Stimulated activated CD4-positive, alpha-beta T cell treated with anti-CD3 and anti-CD28 coated beads, Interleukin-12 subunit alpha, Interleukin-12 subunit beta, amount 100 ng/mL, for 48 hours (primary cell): Measurements from ENCODE around the gene CD7.

Experiments
- DNase-seq, 3 donors: peaks; one replicate each; pipeline ENCODE4 v3.0.0-alpha.2; 2020; ENCODE audit warnings: low read depth in 2 of 3, low spot score in 1 of 3

Gene CD7

GRCh38 chr17:82315703-82316358, 1.6 kb downstream of the CD7 start:
- no peak for DNase-seq

- DNase-seq, result no peak
Measured at GRCh38 chr17:82314727-82315605, 2.4 kb downstream of the CD7 start.

- no peak for DNase-seq
Measured at GRCh38 chr17:82314012-82314726, 3.2 kb downstream of the CD7 start.

GRCh38 chr17:82313195-82314011, 4.0 kb downstream of the CD7 start:
- no peak for DNase-seq

GRCh38 chr17:82311971-82312370, 5.4 kb downstream of the CD7 start:
- DNase-seq, result no peak

GRCh38 chr17:82310877-82311276, 6.5 kb downstream of the CD7 start:
- no peak for DNase-seq

- no peak for DNase-seq
Measured at GRCh38 chr17:82309656-82310570, 7.5 kb downstream of the CD7 start.

GRCh38 chr17:82305727-82306300, 11.6 kb downstream of the CD7 start:
- DNase-seq, result no peak

- DNase-seq, result no peak
Measured at GRCh38 chr17:82304826-82305726, 12.3 kb downstream of the CD7 start.

GRCh38 chr17:82303944-82304808, 13.2 kb downstream of the CD7 start:
- DNase-seq, result no peak

- no peak for DNase-seq
Measured at GRCh38 chr17:82302991-82303943, 14.1 kb downstream of the CD7 start.

- DNase-seq, result no peak
Measured at GRCh38 chr17:82302568-82302963, 14.8 kb downstream of the CD7 start.

- DNase-seq, result peak in 1 of 3 donors; percentile 62
Measured at GRCh38 chr17:82301916-82302567, 15.4 kb downstream of the CD7 start.

GRCh38 chr17:82301300-82301915, 16.0 kb downstream of the CD7 start:
- DNase-seq, result no peak

GRCh38 chr17:82300707-82301270, 16.6 kb downstream of the CD7 start:
- peak in 1 of 3 donors; percentile 58 for DNase-seq
